AG20443 (cell line): Measurements from ENCODE around the gene RNU1-4.
"Not testable (repeated sequence)": the region's sequence is repeated elsewhere in the genome, so short reads cannot be mapped to it uniquely, and the experiment has no call there.

ENCODE experiments used
- DNase-seq: peaks from one replicate; pipeline ENCODE4 v3.0.0; 2012; ENCODE audit warnings: low spot score, mixed read lengths

The RNU1-4 gene

DNA sequence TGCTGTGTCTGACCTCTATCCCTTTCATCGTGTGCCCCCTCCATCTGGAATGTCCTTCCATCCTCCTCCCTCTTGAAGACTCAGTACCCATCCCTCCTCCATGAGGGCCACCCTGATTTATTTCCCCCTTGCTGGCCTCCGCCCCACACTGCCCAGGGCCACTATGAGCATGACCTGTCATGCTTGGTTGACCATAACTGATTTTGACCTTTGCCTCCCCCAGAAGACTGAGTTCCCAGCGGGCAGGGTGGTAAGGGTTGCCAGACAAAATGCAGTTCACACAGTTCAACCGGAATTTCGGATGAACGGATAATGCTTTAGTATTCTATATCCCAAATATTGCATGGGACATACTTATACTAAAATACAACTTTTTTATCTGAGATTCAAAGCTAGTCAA, 31.6 kb upstream of the RNU1-4 start:
- DNase-seq: not testable (repeated sequence)

DNA sequence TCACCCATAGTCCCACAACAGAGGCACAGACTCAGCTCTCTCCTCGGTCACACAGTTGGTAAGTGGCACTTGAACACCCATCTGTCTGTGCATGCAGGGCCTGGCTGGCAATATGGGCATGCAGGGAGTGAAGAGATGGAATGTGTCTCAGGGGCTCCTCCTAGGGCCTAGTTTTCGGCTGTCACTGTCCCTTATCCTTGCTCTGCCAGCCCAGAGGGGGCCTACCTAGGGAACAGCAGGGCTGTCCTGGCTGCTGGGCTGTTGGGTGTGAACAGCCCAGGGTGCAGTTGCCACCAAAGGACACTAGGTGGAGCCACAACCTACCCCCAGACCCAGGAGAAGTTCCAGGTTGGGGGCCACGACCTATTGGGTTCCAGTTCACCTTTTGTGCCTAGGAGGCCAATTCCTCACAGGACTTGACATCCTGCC, 30.6 kb upstream of the RNU1-4 start:
- not testable (repeated sequence) for DNase-seq

DNA sequence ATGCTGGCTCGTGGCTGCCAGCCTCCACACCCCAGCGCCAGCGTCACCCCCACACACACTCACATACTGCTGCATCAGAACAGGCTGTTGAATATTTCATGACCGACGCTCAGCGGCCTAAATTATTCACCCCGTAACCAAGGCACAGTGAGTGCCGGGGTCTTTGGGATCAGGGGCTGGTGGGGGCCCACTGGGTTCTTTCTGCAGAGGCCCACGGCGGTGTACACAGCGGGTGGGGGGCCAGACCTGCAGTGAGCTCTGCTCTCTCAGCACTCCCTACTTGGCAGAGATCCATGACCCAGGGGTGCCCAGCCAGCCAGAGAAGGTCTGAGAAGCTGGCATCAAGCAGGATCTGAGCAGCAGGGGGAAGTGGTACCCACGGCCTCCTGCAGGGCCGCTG, 29.7 kb upstream of the RNU1-4 start:
- DNase-seq: not testable (repeated sequence)

DNA sequence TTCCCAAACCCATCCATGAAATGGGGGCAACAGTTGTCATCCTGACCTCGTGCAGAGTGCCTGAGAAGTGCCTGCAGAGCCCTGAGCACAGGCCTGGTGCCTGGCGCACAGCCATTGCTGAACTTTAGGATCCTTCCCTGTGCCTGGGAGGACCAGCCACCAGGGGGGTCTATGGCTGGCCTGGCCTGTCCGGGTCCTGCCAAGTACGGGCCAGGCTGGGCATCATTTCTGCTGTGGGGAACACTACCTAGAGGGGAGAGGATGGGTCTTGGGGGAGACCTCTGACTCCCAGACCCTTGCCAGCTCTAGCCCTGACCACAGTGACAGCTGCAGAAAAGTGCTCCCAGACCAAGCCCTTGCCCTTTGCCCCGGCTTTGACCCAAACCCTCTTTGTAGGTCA, 28.2 kb upstream of the RNU1-4 start:
- not testable (repeated sequence) for DNase-seq

DNA sequence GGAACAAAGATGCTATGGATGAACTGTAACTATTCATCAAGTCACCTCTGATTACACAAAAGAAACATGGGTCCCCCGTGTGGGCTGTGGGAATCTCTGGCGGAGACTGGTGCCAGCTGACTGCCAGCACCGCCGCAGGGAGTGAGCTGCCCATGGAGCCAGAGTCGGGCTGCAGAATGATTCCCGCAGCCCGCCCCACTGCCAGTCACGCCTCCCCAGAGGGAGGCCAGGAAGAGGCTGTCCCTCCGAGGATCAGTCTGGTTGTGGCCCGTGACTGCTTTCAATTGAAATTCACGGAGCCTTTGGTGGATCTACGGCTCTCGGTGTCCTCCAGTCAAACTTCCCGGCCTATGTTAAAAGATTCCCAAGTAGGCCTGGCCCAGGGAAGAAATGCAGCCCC, 27.7 kb upstream of the RNU1-4 start:
- DNase-seq: not testable (repeated sequence)

DNA sequence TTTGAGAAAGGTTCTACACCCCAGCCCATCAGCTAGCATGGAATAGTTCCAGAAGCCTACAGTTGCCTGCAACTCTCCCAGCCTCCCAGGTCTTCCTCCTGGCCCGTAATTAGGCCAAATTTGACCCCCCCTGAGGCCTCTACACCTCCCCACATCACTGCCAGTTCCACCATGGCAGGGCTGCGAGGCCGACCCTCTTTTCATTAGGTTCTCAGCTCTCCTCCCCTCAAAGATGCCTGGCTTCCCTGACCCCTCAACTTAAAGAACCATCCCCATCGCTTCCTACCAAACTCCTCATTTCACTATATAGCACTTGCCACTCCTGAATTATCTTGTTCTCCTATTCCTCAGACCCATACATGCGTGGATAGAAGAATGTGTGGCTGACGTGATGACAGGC, 27.3 kb upstream of the RNU1-4 start:
- not testable (repeated sequence) for DNase-seq

DNA sequence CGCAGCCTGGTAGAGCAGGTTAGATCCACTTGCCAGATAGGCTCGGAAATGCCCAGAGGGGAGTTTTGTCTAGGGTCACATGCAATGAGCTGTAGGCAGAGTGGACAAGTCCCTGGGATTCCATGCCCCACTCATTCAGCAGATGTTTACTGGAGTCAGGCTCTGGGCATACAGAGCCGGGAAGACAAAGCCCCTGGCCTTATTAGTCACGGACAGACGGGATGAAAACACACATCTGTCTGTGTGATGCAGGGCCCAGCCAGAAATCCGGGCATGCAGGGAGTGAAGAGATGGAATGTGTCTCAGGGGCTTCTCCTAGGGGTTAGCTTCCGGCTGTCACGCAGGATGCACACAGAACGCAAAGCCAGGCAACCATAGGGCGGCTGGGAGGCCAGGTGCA, 26.8 kb upstream of the RNU1-4 start:
- not testable (repeated sequence) for DNase-seq

DNA sequence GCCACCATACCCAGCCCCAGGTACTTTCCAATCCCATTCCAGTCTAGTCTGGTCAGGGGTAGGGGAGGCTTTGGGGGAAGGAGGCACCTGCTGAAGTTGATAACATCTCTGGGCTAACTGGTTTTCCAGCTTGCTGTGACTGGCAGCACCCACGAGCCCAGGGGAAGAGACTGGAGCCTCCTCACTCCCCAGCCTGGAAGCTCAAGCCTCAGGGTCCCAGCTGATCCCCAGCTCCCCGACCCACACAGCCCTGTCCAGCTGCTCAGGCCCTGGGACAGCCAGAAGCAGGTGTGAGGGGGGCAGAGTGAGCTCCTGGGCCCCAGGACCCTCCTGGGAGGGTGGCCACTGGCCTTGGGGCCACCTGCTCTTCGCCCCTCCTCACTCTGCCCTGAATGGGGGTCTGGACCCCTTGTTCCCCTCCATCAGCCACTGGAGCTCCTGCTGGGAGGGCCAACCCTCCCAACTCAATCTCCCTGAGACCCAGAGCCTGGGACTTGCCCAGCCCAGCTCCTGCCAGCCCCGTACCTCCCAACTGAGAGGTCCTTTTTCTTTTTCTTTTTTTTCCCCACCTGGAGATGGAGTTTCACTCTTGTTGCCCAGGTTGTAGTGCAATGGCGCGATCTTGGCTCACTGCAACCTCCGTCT, 23.5 kb upstream of the RNU1-4 start:
- no peak for DNase-seq

DNA sequence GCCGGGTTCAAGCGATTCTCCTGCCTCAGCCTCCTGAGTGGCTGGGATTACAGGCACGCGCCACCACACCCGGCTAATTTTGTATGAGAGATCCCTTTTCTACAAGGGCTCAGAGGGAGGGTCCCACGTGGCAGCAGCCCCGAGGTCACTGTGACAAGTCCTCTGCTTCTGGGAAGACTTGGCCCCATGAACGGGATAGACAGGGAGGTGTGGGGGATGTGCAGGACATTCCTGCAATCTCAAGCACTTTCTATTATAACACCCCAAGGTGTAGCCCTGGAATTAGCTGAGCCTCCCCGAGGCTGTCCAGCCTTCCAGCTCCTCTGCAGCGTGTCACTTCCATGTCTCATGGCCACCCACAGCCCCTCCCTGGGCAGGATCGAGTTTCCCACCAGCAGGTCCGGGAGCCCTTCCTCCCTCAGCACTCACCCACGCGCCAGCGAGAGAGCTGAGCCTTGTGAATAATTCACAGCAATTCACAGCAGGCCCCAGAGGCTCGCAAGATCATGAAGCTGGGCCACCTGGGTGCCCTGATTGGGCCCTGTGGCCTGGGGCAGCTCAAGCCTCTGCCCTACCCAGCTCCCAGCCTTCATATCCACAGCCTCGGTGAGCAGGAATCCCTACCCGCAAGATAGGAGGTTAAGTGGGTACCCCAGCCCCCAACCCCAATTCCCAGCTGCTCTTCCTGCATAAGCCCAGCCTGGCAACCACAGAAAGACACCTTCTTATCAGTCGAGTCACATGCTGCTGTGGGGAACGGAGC, 22.8 kb upstream of the RNU1-4 start:
- DNase-seq: no peak

DNA sequence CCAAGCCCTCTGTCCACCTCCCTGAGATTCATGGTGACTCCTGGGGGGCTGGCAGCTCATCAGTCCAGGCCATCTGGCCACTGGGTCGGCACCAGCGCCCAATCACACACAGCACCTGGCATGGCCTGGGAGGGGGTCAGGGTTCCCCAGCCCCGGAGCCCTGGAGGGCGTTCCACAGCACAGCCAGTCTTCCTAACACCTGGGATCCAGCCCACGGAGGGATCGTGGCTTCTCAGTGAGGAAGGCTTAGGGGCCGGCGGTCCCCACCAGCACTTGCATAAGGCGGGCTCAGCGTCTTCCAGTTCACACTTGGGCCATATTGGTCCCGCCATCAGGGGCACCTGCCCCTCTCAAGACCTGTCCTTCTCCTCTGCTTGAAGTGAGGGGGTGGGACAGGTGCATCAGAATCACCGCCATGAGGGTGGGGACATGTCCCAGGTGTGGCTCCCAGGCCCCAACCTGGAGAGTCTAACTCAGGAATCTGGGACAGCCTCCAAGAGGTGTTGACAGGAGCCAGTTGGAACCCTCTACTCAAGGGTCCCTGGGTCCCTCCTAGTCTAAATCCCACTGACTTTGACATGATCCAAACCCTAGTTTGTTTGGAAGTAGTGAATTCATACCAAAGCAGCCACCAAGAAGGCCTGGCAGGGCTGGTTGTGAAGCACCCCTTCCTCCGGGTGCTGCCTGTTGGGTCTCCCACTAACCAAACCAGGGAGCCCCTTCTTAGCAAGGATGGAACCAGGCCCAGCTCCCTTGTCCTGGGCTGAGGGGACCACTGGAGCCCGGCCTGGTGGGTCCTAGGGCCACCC, 22.0 kb upstream of the RNU1-4 start:
- not testable (repeated sequence) for DNase-seq

DNA sequence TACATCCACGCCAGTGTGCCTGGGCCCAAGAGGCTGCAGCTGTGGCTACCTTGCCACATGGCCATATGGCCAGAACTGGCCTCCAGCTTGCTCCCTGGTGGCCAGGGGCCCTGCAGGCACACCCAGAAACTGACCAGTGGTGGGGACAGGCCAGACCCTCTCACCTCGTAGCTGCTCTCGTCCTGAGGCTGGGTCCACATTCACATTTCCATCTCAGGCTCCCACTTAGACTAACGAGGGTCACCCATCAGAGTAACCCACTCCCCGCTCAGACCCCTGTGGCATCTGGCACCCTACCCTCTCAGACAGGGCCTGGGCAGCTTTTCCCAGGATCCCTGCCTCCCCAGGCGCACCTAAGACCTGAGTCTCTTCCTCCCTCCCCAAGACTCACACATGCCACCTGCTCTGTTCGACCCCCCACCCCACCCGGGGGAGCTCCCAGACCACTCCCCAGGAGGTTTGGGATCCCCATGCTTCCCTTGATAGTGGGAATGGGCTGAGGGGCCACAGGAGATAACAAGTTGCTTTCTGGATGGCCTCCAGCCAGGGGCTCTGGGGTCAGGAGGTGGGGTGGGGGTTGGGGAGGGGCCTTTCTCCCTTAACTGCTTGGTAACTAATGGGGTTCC, 21.3 kb upstream of the RNU1-4 start:
- DNase-seq: no peak

DNA sequence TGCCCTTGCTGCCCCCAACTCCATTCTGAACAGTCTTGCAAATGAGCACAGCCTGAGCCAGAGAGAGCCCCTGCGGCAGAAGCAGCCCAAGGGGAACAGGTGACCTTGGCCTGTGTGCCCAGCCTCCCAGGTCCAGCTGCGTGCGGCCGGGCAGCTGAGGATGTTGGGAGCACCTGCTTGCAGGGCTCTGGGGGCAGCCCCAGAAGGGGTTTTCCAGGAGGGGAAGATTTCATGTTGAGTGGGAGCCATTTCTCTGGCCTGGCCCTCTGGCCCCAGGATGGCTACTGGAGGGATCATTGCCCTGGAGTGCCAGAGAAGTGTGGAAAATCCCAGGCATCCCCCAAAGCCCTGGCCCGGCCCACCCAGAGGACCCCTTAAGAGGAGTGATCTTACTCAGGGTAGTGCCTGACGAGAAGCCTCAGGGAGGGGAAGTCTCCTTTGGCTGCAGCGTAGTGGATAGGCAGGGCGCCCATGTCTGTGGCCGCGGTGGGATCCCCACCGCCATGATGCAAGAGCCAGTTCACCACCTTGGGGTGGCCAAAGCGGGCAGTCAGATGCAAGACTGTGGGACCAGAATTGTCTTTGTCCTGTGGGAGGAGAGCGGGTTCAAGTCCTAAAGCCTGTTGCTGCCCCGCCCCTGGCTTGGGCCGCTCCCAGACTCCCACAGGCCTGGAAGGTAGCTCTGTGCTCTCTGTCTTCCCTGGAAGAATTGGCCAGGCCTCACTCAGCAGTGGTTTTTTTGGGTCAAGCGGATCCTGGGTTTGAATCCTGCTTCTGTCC, 20.6 kb upstream of the RNU1-4 start:
- DNase-seq: no peak

DNA sequence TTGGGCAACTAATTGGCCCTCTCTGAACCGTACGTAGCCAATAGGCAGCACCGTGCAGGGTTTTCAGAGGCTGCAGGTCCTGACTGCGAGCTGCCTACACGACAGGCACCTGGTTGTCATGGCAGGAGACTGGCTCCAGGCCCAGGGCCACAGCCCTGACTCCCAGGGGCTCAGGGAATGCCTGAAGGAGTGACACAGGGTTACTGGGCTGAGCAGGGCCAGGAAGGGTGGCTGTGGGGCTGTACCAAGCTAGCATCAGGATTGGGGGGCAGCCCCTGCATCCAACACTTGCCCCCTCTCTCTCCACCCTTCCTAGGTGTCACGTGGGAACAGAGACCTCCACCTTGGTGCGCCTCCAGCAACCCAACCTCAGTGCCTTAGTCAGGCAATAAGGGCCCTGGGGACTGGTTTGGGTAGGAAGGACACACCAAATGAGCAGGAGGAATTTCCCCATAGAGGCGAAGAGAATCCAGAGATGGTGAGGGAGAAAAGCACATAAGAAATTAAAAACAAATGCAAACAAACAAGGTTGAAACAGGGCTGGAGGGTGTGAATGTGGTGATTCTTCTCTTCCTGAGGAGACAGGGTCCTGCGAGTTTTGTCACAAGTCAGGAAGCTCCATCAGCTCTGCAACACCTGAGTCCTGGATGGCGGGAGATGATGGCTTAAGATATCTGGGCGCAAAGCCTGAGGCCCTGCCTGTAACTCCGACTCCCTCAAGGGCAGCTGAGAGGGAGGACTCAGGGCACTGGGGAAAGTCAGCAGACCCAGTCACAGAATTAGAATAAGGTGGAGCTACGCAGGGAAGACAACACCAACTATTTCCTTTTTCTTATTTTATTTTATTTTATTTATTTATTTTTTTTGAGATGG, 19.7 kb upstream of the RNU1-4 start:
- no peak for DNase-seq

DNA sequence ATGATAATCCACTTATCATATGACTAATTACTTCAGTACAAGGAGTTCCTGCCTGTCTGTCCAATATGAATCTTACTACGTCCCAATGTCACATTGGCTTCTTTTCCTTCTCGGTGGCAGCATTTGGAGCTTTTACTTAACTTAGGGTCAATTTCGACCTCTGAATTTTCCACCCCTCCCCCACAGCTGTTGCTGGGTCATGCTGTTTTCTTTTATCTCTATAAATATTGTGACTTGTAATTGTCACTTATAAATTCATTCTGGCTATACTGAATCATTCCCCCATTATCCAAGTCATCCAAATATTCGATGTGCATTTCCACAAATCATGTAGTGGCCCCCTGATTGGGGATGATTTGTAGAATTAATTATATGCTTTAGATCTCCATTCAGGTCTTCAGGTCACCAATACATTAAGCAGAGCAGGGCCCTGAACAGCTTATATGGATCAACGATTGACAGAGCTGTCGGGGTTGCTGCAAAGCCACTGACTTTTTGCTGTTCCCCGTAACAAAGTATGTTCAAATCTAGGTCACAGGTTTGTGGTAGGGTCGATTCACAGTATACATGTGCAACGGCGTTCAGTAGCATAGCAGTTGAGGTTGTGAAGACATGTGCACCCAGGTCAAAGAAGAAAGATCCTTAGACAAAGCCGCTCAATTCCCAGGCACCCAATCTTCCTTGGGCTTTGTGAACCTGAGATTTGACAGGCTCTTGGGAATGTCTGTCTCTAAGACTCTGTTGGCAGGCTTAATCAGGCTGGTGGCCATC, 18.3 kb upstream of the RNU1-4 start:
- DNase-seq: no peak

DNA sequence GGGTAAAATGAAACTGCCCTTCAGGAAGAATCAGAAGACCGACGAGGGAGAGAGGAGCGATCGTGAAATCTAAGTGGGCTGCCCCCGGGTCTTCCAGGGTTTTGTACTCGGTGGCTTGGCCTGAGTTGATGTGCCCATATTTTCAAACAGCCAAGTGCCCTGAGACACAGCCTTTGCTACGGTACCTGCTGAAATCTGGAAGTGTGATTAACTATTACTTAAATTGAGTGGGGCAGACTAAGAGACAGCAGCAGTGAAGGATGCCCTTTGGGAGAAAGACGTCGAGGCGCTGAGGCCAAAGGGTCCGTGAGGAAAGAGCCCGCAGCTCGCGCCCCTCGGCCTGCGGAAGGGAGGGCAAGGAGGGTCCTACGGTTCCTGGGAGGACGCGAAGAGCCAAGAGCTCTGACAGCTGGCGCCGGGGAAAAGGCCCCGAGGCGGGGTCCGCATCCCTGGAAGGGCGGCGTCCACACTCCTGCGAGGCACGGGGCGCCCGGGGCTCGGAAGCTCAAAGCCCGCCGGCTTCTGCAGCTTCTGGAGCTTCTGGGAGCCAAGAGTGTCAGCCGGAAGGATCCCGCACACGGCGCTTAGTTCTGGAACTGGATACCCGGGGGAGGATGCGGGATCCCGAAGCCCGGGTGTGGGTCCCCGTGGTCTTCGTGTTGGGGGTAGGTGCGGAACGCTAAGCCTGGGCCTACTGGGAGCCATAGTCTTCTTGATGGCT, 15.4 kb upstream of the RNU1-4 start:
- no peak for DNase-seq

DNA sequence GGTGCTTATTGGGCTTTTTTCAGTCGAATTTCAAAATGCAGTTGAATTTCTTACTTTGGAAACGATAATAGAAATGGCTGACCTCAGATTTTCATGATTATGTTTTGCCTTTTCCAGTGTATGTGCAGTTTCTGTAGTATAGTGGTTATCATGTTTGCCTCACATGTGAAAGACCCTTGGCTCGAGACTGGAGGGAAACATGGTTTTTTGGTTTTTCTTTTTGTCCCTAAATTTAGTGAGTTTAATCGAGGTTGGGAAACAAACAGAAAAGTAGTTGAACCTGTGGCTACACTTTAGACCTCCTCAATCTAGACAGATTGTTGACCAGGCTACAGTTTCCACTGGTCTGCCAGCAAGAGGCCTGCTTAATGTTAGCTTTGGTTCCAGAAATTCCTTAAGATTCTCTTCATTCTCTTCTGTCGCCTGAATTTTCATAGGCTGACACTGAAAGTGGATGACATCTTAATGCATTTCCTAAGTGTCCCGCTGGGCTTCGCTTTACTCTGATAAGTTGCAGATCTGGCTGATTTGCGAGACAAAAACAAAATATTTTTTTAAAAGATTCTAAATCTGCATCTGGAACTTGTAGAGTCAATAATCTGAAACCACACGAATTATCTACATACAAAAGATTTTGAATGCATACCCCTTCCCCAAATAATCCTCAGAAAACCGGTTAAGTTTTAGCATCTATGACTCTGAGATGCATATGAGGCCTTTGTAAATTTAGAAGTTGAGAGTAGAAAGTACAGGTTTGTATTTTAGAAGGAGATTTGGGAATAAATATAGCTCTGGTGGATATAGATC, 14.7 kb upstream of the RNU1-4 start:
- DNase-seq: not testable (repeated sequence)

DNA sequence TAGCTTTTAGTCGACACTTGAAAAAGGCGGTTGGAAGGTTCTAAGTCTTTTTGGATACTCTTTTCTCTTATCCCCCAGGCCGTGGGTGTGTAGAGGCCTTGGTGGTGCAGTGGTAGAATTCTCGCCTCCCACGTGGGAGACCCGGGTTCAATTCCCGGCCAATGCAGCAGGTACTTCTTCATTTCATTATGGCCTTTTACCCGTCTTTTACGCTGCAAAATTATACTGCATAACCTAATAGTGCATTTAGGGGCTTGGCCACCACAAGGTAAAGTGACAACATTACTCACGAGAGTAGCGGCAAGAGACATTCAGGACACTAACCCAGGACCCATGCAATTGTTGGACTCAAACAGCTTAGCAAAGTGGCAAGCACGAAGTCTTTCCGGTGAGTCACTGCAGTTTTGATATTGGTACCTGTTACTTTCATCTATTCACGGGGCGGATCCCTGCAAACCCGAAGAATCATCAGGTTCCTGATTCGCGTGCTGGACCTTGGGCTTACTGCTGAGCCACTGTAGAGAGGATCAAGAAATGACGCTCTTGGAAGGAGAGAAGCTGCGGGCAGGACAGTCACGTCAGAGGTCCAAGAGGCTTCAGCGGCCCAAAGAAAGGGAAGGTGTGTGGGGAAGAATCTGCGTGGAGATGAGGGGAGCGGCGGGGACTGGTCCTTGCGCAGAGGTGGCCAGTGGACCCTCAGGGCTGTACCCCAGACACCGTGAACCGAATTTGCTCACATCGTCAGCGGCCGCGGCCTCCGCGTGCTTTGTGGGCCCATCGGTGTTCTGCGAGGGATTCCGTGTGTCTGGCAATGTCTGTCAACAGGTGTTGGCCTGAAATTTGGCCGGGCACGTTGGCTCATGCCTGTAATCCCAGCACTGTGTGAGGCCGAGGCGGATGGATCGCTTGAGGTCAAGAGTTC, 12.9 kb upstream of the RNU1-4 start:
- no peak for DNase-seq
